Activated naive CD4-positive, alpha-beta T cell treated with Interleukin-2 at 50 U/mL for 16 hours (primary cell): Measurements from ENCODE around the gene TENM4.

Experiments used
- DNase-seq: peaks from one replicate; pipeline ENCODE4 v3.0.0-alpha.2; 2020

TENM4 gene

GRCh38 chr11:78666675-78667160, 774.1 kb downstream of the TENM4 start:
- no peak for DNase-seq

GRCh38 chr11:78664636-78665035, 776.2 kb downstream of the TENM4 start:
- no peak for DNase-seq

- DNase-seq: no peak
These were observed 778.0 kb downstream of the TENM4 start for GRCh38 chr11:78662811-78663210.

- DNase-seq: no peak
These were observed 780.4 kb downstream of the TENM4 start for GRCh38 chr11:78660471-78660870.

GRCh38 chr11:78659326-78660270, 781.2 kb downstream of the TENM4 start:
- no peak for DNase-seq

GRCh38 chr11:78657968-78658839, 782.6 kb downstream of the TENM4 start:
- DNase-seq: no peak

- no peak for DNase-seq
These were observed 783.4 kb downstream of the TENM4 start for GRCh38 chr11:78657441-78657840.

GRCh38 chr11:78656984-78657383, 783.8 kb downstream of the TENM4 start:
- no peak for DNase-seq

GRCh38 chr11:78656327-78656726, 784.5 kb downstream of the TENM4 start:
- no peak for DNase-seq

- no peak for DNase-seq
These were observed 785.3 kb downstream of the TENM4 start for GRCh38 chr11:78655561-78655960.

GRCh38 chr11:78654866-78655265, 786.0 kb downstream of the TENM4 start:
- DNase-seq: no peak

GRCh38 chr11:78654071-78654470, 786.8 kb downstream of the TENM4 start:
- no peak for DNase-seq

GRCh38 chr11:78653294-78653909, 787.4 kb downstream of the TENM4 start:
- DNase-seq: no peak

GRCh38 chr11:78652843-78653239, 788.0 kb downstream of the TENM4 start:
- no peak for DNase-seq

GRCh38 chr11:78651923-78652842, 788.6 kb downstream of the TENM4 start:
- peak; percentile 25 for DNase-seq

- DNase-seq: no peak
These were observed 789.6 kb downstream of the TENM4 start for GRCh38 chr11:78651136-78651775.

- no peak for DNase-seq
These were observed 791.2 kb downstream of the TENM4 start for GRCh38 chr11:78649361-78650215.

GRCh38 chr11:78647986-78648875, 792.6 kb downstream of the TENM4 start:
- DNase-seq: no peak

GRCh38 chr11:78647266-78647915, 793.4 kb downstream of the TENM4 start:
- DNase-seq: no peak
